A172 (cell line): ENCODE measurements around the gene ZBED6. TPM values are rescaled to one million over a fixed set of nuclear protein-coding genes. Genes with fewer than 3 reads are reported as not detected.

Experiments
- DNase-seq: peaks from one replicate; pipeline ENCODE4 v3.0.0-alpha.2; 2015; ENCODE audit warnings: low spot score
- total RNA-seq: library from RNA; depleted of rRNA; stranded (reverse); fragments of >200 nt; shearing (Covaris generic); gene quantifications from 2 replicates; pipeline ENCODE4 v1.2.3, GENCODE V29; 2014; rRNA removed

ZBED6 gene
- total RNA-seq, 1 experiment from 2014 or later: 11.9 TPM

- DNase-seq: no peak
Measured at GRCh38 chr1:203840208-203840808, 44.9 kb downstream of the ZBED6 start.

DNA sequence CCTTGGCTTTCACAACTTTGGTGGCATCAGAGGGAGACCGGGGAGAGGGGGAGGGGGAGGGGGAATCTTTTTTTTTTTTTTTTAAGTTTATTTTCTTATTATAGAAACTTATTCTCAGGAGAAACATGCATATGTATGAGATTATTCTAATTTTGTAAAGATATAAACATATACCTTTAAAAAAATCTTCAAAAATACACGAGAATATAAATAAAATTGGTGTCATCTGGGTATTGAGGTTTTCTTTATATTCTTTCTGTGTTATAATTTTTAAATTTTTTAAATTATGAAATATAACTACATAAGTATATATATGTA is 47.1 kb downstream of the ZBED6 start:
- DNase-seq: no peak

GRCh38 chr1:203843435-203843834 is 48.0 kb downstream of the ZBED6 start:
- no peak for DNase-seq

Other genes with a start within 250 kb of the ZBED6 start
- gene ATP2B4, start 168.8 kb upstream of the ZBED6 start, total RNA-seq: 41.9 and 44.6 TPM in 2 replicates
- not detected in 2 replicates for gene LAX1, start 30.4 kb upstream of the ZBED6 start, total RNA-seq
- 102 and 117 TPM in 2 replicates for gene ZC3H11A, start within 50 bp of the ZBED6 start, total RNA-seq
- 217 and 285 TPM in 2 replicates for gene SNRPE, start 66.0 kb downstream of the ZBED6 start, total RNA-seq